ENCODE measurements around the gene ARL13B. TPM values are rescaled to one million over a fixed set of nuclear protein-coding genes. Genes with fewer than 3 reads are reported as not detected.

ARL13B gene
- polyA plus RNA-seq, 1 of the 3 experiments (the other 2 are of a cell fraction), result 4.9 TPM

DNA sequence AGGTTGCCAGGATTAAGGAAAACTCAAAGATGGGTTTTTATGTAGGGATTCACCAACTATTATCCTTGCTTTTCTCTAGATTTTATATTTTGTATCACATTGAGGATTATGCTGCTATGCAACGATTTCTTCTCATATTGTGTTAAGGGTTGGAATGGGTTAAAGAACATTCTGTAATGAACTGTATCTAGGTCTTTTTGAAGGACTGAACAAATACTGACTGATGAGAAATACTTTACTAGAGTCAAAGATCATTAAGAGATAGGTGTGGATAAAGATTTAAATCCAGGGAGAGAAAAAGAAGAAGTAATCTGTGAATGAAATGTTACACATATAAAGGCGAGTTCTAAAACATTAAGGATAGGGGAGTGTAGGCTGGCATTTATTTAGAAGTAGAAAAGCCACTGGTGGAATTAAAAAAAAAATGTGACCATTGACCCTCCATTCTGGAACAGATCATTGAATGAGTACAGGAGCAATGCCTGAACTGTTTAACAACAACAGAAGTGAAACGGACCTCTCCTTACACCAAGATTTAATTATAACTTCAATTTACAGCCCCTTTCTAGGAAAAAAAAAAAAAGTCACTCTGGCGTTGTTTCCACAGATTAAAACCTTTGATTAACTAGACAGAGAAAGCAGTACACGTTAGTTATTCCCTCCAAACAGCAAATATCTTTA, 45.4 kb upstream of the ARL13B start:
- no peaks in the 10 kb centered on the region for H4K20me1 ChIP-seq (ENCODE audit: insufficient read depth)
- CTCF ChIA-PET, result interaction anchor here (0.7 kb wide), 1 partner anchor 366 kb away, joined by 3 read pairs; no protein-coding TSS in a partner anchor
- TF ChIP-seq YY1 (IDR thresholded peaks at IDR 0.05; ENCODE audit: low read depth), result no peak
- TF ChIP-seq GABPA (IDR thresholded peaks at IDR 0.05; ENCODE audit: low read depth), result no peak
- TF ChIP-seq, protein P1, sequence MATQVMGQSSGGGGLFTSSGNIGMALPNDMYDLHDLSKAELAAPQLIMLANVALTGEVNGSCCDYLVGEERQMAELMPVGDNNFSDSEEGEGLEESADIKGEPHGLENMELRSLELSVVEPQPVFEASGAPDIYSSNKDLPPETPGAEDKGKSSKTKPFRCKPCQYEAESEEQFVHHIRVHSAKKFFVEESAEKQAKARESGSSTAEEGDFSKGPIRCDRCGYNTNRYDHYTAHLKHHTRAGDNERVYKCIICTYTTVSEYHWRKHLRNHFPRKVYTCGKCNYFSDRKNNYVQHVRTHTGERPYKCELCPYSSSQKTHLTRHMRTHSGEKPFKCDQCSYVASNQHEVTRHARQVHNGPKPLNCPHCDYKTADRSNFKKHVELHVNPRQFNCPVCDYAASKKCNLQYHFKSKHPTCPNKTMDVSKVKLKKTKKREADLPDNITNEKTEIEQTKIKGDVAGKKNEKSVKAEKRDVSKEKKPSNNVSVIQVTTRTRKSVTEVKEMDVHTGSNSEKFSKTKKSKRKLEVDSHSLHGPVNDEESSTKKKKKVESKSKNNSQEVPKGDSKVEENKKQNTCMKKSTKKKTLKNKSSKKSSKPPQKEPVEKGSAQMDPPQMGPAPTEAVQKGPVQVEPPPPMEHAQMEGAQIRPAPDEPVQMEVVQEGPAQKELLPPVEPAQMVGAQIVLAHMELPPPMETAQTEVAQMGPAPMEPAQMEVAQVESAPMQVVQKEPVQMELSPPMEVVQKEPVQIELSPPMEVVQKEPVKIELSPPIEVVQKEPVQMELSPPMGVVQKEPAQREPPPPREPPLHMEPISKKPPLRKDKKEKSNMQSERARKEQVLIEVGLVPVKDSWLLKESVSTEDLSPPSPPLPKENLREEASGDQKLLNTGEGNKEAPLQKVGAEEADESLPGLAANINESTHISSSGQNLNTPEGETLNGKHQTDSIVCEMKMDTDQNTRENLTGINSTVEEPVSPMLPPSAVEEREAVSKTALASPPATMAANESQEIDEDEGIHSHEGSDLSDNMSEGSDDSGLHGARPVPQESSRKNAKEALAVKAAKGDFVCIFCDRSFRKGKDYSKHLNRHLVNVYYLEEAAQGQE (IDR thresholded peaks at IDR 0.05; ENCODE audit: low read depth, low read length), result no peak
- TF ChIP-seq FOXJ3 (CRISPR knock-in tag; IDR thresholded peaks at IDR 0.05), result no peak
- TF ChIP-seq, protein P2, sequence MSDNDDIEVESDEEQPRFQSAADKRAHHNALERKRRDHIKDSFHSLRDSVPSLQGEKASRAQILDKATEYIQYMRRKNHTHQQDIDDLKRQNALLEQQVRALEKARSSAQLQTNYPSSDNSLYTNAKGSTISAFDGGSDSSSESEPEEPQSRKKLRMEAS (IDR thresholded peaks at IDR 0.05; ENCODE audit: low read depth), result no peak
- no peak for TF ChIP-seq EP300 (IDR thresholded peaks at IDR 0.05; ENCODE audit: borderline replicate concordance in 1 of 2, low read depth in 1 of 2, low read length in 1 of 2)
- no peak for TF ChIP-seq RCOR1 (IDR thresholded peaks at IDR 0.05; ENCODE audit: low read length)
- no peak for TF ChIP-seq TAF1 (IDR thresholded peaks at IDR 0.05; ENCODE audit: borderline replicate concordance, low read depth, low read length)
- TF ChIP-seq FOSL2 (IDR thresholded peaks at IDR 0.05; ENCODE audit: borderline replicate concordance, low read depth), result no peak
- no peak for TF ChIP-seq EZH2phosphoT487 (IDR thresholded peaks at IDR 0.05; ENCODE audit: borderline replicate concordance, low read depth)
- TF ChIP-seq, protein P3, sequence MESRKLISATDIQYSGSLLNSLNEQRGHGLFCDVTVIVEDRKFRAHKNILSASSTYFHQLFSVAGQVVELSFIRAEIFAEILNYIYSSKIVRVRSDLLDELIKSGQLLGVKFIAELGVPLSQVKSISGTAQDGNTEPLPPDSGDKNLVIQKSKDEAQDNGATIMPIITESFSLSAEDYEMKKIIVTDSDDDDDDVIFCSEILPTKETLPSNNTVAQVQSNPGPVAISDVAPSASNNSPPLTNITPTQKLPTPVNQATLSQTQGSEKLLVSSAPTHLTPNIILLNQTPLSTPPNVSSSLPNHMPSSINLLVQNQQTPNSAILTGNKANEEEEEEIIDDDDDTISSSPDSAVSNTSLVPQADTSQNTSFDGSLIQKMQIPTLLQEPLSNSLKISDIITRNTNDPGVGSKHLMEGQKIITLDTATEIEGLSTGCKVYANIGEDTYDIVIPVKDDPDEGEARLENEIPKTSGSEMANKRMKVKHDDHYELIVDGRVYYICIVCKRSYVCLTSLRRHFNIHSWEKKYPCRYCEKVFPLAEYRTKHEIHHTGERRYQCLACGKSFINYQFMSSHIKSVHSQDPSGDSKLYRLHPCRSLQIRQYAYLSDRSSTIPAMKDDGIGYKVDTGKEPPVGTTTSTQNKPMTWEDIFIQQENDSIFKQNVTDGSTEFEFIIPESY (IDR thresholded peaks at IDR 0.05; ENCODE audit: borderline replicate concordance, low read depth), result no peak
- no peak for TF ChIP-seq GATA2 (CRISPR knock-in tag; IDR thresholded peaks at IDR 0.05)
- TF ChIP-seq RXRA (IDR thresholded peaks at IDR 0.05; ENCODE audit: borderline replicate concordance, low read depth), result no peak
- TF ChIP-seq RAD21 (IDR thresholded peaks at IDR 0.05; ENCODE audit: low read length), result no peak
- POLR2A ChIA-PET, result no interaction called here
- DNase-seq, result no peak
- H2AFZ ChIP-seq (ENCODE audit: low read depth), result no peak overlapping the region
- no peak overlapping the region for H3K27ac ChIP-seq (ENCODE audit: low read depth in 2 of 2, low read length in 1 of 2)
- no peaks in the 10 kb centered on the region for H3K9me3 ChIP-seq
- H3K4me3 ChIP-seq (ENCODE audit: low read depth in 2 of 2, low read length in 1 of 2), result no peak overlapping the region
- H3K4me2 ChIP-seq, result no peak overlapping the region
- 48% methylated on average over 5 of the region's 5 CpGs for WGBS (ENCODE audit: low lambda C conversion rate)
- no peaks in the 10 kb centered on the region for H3K9me2 ChIP-seq
- no peak overlapping the region for H3K9ac ChIP-seq
- no peaks in the 10 kb centered on the region for H3K27me3 ChIP-seq (ENCODE audit: insufficient read depth)
- no peaks in the 10 kb centered on the region for H3K36me3 ChIP-seq (replicated peaks in 1 of 2; ENCODE audit: control insufficient read depth in 1 of 2, insufficient read depth in 2 of 2, low read length in 1 of 2)
- no peaks in the 10 kb centered on the region for H3K79me2 ChIP-seq (ENCODE audit: insufficient read depth)
- H3F3A ChIP-seq (replicated peaks; ENCODE audit: insufficient read depth), result no peaks in the 10 kb centered on the region
- H3K4me1 ChIP-seq (ENCODE audit: control insufficient read depth in 1 of 2, insufficient read depth in 2 of 2, low read depth in 1 of 2, low read length in 1 of 2), result no peaks in the 10 kb centered on the region; a peak in 1 of 4 replicates

Measured in SK-N-SH (cell line).